ENCODE measurements around the gene GBA2.

The GBA2 gene

GRCh38 chr9:35732800-35733541 is 16.1 kb downstream of the GBA2 start:
- no peak for TF ChIP-seq PAX5 (IDR thresholded peaks at IDR 0.05; ENCODE audit: insufficient read depth, low read length, severe bottlenecking)
- TF ChIP-seq POLR2A (IDR thresholded peaks at IDR 0.05; ENCODE audit: low read depth, low read length): peak; percentile 16; the same call in 1 of the 2 replicates
- TF ChIP-seq POLR2AphosphoS5 (IDR thresholded peaks at IDR 0.05; ENCODE audit: low read depth, low read length): no peak; the same call in 1 of the 2 replicates
- peak; percentile 84 for TF ChIP-seq SPI1 (IDR thresholded peaks at IDR 0.05; ENCODE audit: low read depth, low read length)
- no peak for DNase-seq (ENCODE audit: insufficient read length, low spot score)
- peak; percentile 56 for FAIRE-seq

GRCh38 chr9:35732185-35732799 is 16.7 kb downstream of the GBA2 start, which contains the start of the genes CREB3 and TLN1:
TSS of gene CREB3 (plus strand) at chr9:35732666. CDS start at chr9:35732773, 107 bp downstream.
TSS of gene TLN1 (minus strand) at chr9:35732195. CDS start at chr9:35725694, 6,501 bp downstream.
- FAIRE-seq (peak; percentile 95), DNase-seq (ENCODE audit: insufficient read length, low spot score) (peak; percentile 92)
- peak; percentile 32 for TF ChIP-seq PAX5 (IDR thresholded peaks at IDR 0.05; ENCODE audit: insufficient read depth, low read length, severe bottlenecking)
- TF ChIP-seq SPI1 (IDR thresholded peaks at IDR 0.05; ENCODE audit: low read depth, low read length): peak; percentile 61
- TF ChIP-seq TAF1 (IDR thresholded peaks at IDR 0.05; ENCODE audit: low read depth, low read length): peak; percentile 54; the same call in 1 of the 2 replicates
- TF ChIP-seq POLR2AphosphoS5 (IDR thresholded peaks at IDR 0.05; ENCODE audit: low read depth, low read length): 0 out of 2 replicates have a peak, but pooled peaks have one; percentile 28
- TF ChIP-seq POLR2A (IDR thresholded peaks at IDR 0.05; ENCODE audit: low read depth, low read length): peak; percentile 59; the same call in 1 of the 2 replicates
- TF ChIP-seq POU2F2 (IDR thresholded peaks at IDR 0.05; ENCODE audit: low read depth, low read length): peak; percentile 99

- DNase-seq (ENCODE audit: insufficient read length, low spot score) (no peak), FAIRE-seq (peak; percentile 28)
- TF ChIP-seq POLR2AphosphoS5 (IDR thresholded peaks at IDR 0.05; ENCODE audit: low read depth, low read length) (no peak), POU2F2 (IDR thresholded peaks at IDR 0.05; ENCODE audit: low read depth, low read length) (no peak), TAF1 (IDR thresholded peaks at IDR 0.05; ENCODE audit: low read depth, low read length) (no peak), PAX5 (IDR thresholded peaks at IDR 0.05; ENCODE audit: insufficient read depth, low read length, severe bottlenecking) (no peak), SPI1 (IDR thresholded peaks at IDR 0.05; ENCODE audit: low read depth, low read length) (no peak), POLR2A (IDR thresholded peaks at IDR 0.05; ENCODE audit: low read depth, low read length) (no peak)
Measured at GRCh38 chr9:35731415-35732184, 17.4 kb downstream of the GBA2 start.

GRCh38 chr9:35730486-35730854 is 18.6 kb downstream of the GBA2 start:
- no peak for TF ChIP-seq POU2F2 (IDR thresholded peaks at IDR 0.05; ENCODE audit: low read depth, low read length)
- TF ChIP-seq PAX5 (IDR thresholded peaks at IDR 0.05; ENCODE audit: insufficient read depth, low read length, severe bottlenecking): no peak
- TF ChIP-seq POLR2AphosphoS5 (IDR thresholded peaks at IDR 0.05; ENCODE audit: low read depth, low read length): no peak
- no peak for TF ChIP-seq SPI1 (IDR thresholded peaks at IDR 0.05; ENCODE audit: low read depth, low read length)
- no peak for TF ChIP-seq POLR2A (IDR thresholded peaks at IDR 0.05; ENCODE audit: low read depth, low read length)
- TF ChIP-seq TAF1 (IDR thresholded peaks at IDR 0.05; ENCODE audit: low read depth, low read length): no peak
- no peak for FAIRE-seq
- no peak for DNase-seq (ENCODE audit: insufficient read length, low spot score)

- peak; percentile 78 for FAIRE-seq
- peak; percentile 91 for TF ChIP-seq SPI1 (IDR thresholded peaks at IDR 0.05; ENCODE audit: low read depth, low read length)
- 0 out of 2 replicates have a peak, but pooled peaks have one; percentile 1 for TF ChIP-seq POLR2A (IDR thresholded peaks at IDR 0.05; ENCODE audit: low read depth, low read length)
- no peak for TF ChIP-seq POLR2AphosphoS5 (IDR thresholded peaks at IDR 0.05; ENCODE audit: low read depth, low read length)
Measured at GRCh38 chr9:35729700-35730485, 19.1 kb downstream of the GBA2 start.

GRCh38 chr9:35729101-35729500 is 19.9 kb downstream of the GBA2 start:
- TF ChIP-seq POLR2AphosphoS5 (IDR thresholded peaks at IDR 0.05; ENCODE audit: low read depth, low read length) (no peak), PAX5 (IDR thresholded peaks at IDR 0.05; ENCODE audit: insufficient read depth, low read length, severe bottlenecking) (no peak), TAF1 (IDR thresholded peaks at IDR 0.05; ENCODE audit: low read depth, low read length) (no peak), POLR2A (IDR thresholded peaks at IDR 0.05; ENCODE audit: low read depth, low read length) (no peak), SPI1 (IDR thresholded peaks at IDR 0.05; ENCODE audit: low read depth, low read length) (no peak), POU2F2 (IDR thresholded peaks at IDR 0.05; ENCODE audit: low read depth, low read length) (no peak)
- FAIRE-seq (no peak), DNase-seq (ENCODE audit: insufficient read length, low spot score) (no peak)

More at GRCh38 chr9:35729700-35730485, 19.1 kb downstream of the GBA2 start:
- DNase-seq (ENCODE audit: insufficient read length, low spot score): no peak

- TF ChIP-seq POU2F2 (IDR thresholded peaks at IDR 0.05; ENCODE audit: low read depth, low read length) (peak; percentile 52; the same call in 1 of the 2 replicates), POLR2A (IDR thresholded peaks at IDR 0.05; ENCODE audit: low read depth, low read length) (peak; percentile 75), PAX5 (IDR thresholded peaks at IDR 0.05; ENCODE audit: insufficient read depth, low read length, severe bottlenecking) (no peak), POLR2AphosphoS5 (IDR thresholded peaks at IDR 0.05; ENCODE audit: low read depth, low read length) (peak; percentile 83), TAF1 (IDR thresholded peaks at IDR 0.05; ENCODE audit: low read depth, low read length) (peak; percentile 64), SPI1 (IDR thresholded peaks at IDR 0.05; ENCODE audit: low read depth, low read length) (0 out of 2 replicates have a peak, but pooled peaks have one; percentile 4)
- DNase-seq (ENCODE audit: insufficient read length, low spot score) (no peak), FAIRE-seq (peak; percentile 84)
Measured at GRCh38 chr9:35728041-35728971, 20.7 kb downstream of the GBA2 start.
